ENCODE data around the gene TCF4. TPM values are rescaled to one million over a fixed set of nuclear protein-coding genes. Genes with fewer than 3 reads are reported as not detected.

TCF4 gene
- total and polyA plus RNA-seq, 7 donors, result 3.5 to 149 (median 106) TPM

- no peaks in the 10 kb centered on the region for H3K36me3 ChIP-seq
- intact Hi-C loops (cut with DNase I), result no loop called here
- H3K9me3 ChIP-seq, result no peaks in the 10 kb centered on the region
- WGBS, 2 donors, result 65 to 69% methylated on average over 5 of the region's 5 CpGs
- H3K4me3 ChIP-seq, result no peak overlapping the region
- DNase-seq, result no peak
- H3K27ac ChIP-seq, result peak overlapping the region; percentile 50 to 73 (median 69)
- no peaks in the 10 kb centered on the region for H3K27me3 ChIP-seq
- no peak for TF ChIP-seq POLR2AphosphoS5 (IDR thresholded peaks at IDR 0.05)
- no peak for TF ChIP-seq POLR2A (IDR thresholded peaks at IDR 0.05)
- TF ChIP-seq CTCF (IDR thresholded peaks at IDR 0.05), result no peak
- no peak for TF ChIP-seq EP300 (IDR thresholded peaks at IDR 0.05)
- peaks cover 0 to 35% (median 7%) of the 10 kb centered on the region in 4 donors for H3K4me1 ChIP-seq
Observed at GRCh38 chr18:55419132-55419946, 168.7 kb downstream of the TCF4 start.

DNA sequence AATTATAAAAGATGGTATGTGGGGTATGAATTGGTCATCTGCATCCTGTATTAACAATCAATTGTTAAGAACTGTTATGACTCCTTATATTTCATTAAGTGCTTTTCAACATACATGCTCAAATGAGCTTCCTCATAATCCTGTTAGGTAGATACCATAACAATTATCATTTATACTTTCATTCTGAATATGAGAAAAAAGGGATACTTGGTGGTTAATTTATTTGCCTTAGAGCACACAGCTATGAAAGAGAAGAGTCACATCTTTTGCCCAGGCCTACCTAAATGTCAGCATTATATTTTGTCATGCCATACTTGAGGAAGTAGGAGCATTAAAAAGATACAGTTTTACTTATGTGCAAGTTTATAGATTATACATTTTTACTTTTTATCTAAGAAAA is 169.6 kb downstream of the TCF4 start:
- peaks cover 0 to 35% (median 10%) of the 10 kb centered on the region in 4 donors for H3K4me1 ChIP-seq
- no peak overlapping the region for H3K4me3 ChIP-seq
- intact Hi-C loops (cut with DNase I), result no loop called here
- H3K9me3 ChIP-seq, result no peaks in the 10 kb centered on the region
- no peak for DNase-seq
- no peaks in the 10 kb centered on the region for H3K27me3 ChIP-seq
- no peak for TF ChIP-seq CTCF (IDR thresholded peaks at IDR 0.05)
- TF ChIP-seq POLR2AphosphoS5 (IDR thresholded peaks at IDR 0.05), result no peak
- TF ChIP-seq POLR2A (IDR thresholded peaks at IDR 0.05), result no peak
- TF ChIP-seq EP300 (IDR thresholded peaks at IDR 0.05), result no peak
- H3K27ac ChIP-seq, result no peak overlapping the region
- no peaks in the 10 kb centered on the region for H3K36me3 ChIP-seq

DNA sequence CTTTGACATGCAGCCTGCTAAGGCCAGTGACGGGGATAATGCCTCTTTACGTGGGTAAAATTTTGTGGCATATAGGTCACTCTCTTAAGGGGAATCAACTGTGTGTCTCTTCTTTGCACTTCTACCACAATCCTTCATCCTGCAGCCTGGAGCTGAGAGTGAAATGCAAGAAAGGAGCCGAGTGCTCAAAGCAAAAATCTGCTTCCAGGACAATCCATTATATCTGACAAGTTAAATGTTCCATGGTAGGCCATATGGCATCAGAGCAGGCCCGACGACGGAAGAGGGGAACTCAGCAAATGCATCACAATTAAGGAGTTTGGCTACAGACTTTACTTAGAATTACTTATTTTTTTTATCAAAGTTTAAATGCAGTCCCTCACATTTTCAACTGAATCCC is 171.2 kb downstream of the TCF4 start:
- no peaks in the 10 kb centered on the region for H3K27me3 ChIP-seq
- H3K4me3 ChIP-seq, result no peak overlapping the region
- peaks cover 0 to 29% (median 11%) of the 10 kb centered on the region in 4 donors for H3K4me1 ChIP-seq
- H3K9me3 ChIP-seq, result no peaks in the 10 kb centered on the region
- intact Hi-C loops (cut with DNase I), result no loop called here
- WGBS, 2 donors, result 77% methylated on average over 6 of the region's 6 CpGs
- no peaks in the 10 kb centered on the region for H3K36me3 ChIP-seq
- DNase-seq, result no peak
- TF ChIP-seq EP300 (IDR thresholded peaks at IDR 0.05) (no peak), CTCF (IDR thresholded peaks at IDR 0.05) (no peak), POLR2AphosphoS5 (IDR thresholded peaks at IDR 0.05) (no peak), POLR2A (IDR thresholded peaks at IDR 0.05) (no peak)
- H3K27ac ChIP-seq, result peak overlapping the region in 1 of 4 donors; percentile 23

GRCh38 chr18:55415258-55415871 is 172.6 kb downstream of the TCF4 start:
- 18 to 24% methylated on average over 6 of the region's 6 CpGs for WGBS, 2 donors
- Histone ChIP-seq H3K4me1 (peaks cover 0 to 29% (median 11%) of the 10 kb centered on the region in 4 donors), H3K27ac (peak overlapping the region in 1 of 4 donors; percentile 10), H3K9me3 (no peaks in the 10 kb centered on the region), H3K36me3 (no peaks in the 10 kb centered on the region), H3K27me3 (no peaks in the 10 kb centered on the region), H3K4me3 (no peak overlapping the region)
- peak; percentile 72 to 89 (median 85) for TF ChIP-seq CTCF (IDR thresholded peaks at IDR 0.05)
- TF ChIP-seq EP300 (IDR thresholded peaks at IDR 0.05), result no peak
- intact Hi-C loops (cut with DNase I), result loop anchor here (1.0 to 2.0 kb wide), 2 partner anchors 365 to 1161 kb away; no protein-coding TSS in a partner anchor
- peak; percentile 92 for DNase-seq

Data from sigmoid colon (tissue), 7 donors.